ENCODE results near the gene MEX3B. TPM values are rescaled to one million over a fixed set of nuclear protein-coding genes. Genes with fewer than 3 reads are reported as not detected.

MEX3B gene
- total RNA-seq, 2 experiments from 2014 or later: 5.8 to 8.7 TPM

GRCh38 chr15:82058517-82059204 lies 12.8 kb upstream of the MEX3B start:
- H3K9me3 ChIP-seq (ENCODE audit: low read length): no peaks in the 10 kb centered on the region
- H4K20me1 ChIP-seq (ENCODE audit: insufficient read depth, low read length): no peaks in the 10 kb centered on the region
- peaks cover 4% of the 10 kb centered on the region for H3K4me1 ChIP-seq (ENCODE audit: insufficient read depth, low read length, poor library complexity, severe bottlenecking)
- DNase-seq (ENCODE audit: low spot score): no peak
- intact Hi-C loops (cut with micrococcal nuclease; ENCODE audit: unreplicated experiment): no loop called here
- H3K79me2 ChIP-seq (ENCODE audit: insufficient read depth, low read depth, low read length): no peaks in the 10 kb centered on the region
- no peak overlapping the region for H3K27ac ChIP-seq (ENCODE audit: low read depth, low read length, poor library complexity, severe bottlenecking)
- H3K36me3 ChIP-seq (ENCODE audit: insufficient read depth, low read length): no peaks in the 10 kb centered on the region
- H3K4me3 ChIP-seq (ENCODE audit: low read depth, low read length, poor library complexity, severe bottlenecking): no peak overlapping the region
- H3K4me2 ChIP-seq (ENCODE audit: low read length): no peak overlapping the region
- POLR2A ChIA-PET: no interaction called here
- BruUV-seq (replicated peaks): no TSS peak
- H2AFZ ChIP-seq (ENCODE audit: low read length): no peak overlapping the region
- no peaks in the 10 kb centered on the region for H3K9me2 ChIP-seq (ENCODE audit: insufficient read depth, low read length)
- CTCF ChIA-PET (ENCODE audit: unreplicated experiment): no interaction called here
- TF ChIP-seq EZH2phosphoT487 (IDR thresholded peaks at IDR 0.05; ENCODE audit: borderline replicate concordance, low read depth, low read length): no peak
- no peak for TF ChIP-seq CTCF (conservative IDR thresholded peaks at IDR 0.05; ENCODE audit: low read length)

- H3K79me2 ChIP-seq (ENCODE audit: insufficient read depth, low read depth, low read length): no peaks in the 10 kb centered on the region
- H3K4me1 ChIP-seq (ENCODE audit: insufficient read depth, low read length, poor library complexity, severe bottlenecking): peaks cover 4% of the 10 kb centered on the region
- CTCF ChIA-PET (ENCODE audit: unreplicated experiment): no interaction called here
- H3K4me3 ChIP-seq (ENCODE audit: low read depth, low read length, poor library complexity, severe bottlenecking): no peak overlapping the region
- BruUV-seq (replicated peaks): no TSS peak
- H3K36me3 ChIP-seq (ENCODE audit: insufficient read depth, low read length): no peaks in the 10 kb centered on the region
- H3K9me2 ChIP-seq (ENCODE audit: insufficient read depth, low read length): no peaks in the 10 kb centered on the region
- H3K9me3 ChIP-seq (ENCODE audit: low read length): no peaks in the 10 kb centered on the region
- no peak overlapping the region for H3K27ac ChIP-seq (ENCODE audit: low read depth, low read length, poor library complexity, severe bottlenecking)
- no peak overlapping the region for H3K4me2 ChIP-seq (ENCODE audit: low read length)
- no peak for DNase-seq (ENCODE audit: low spot score)
- intact Hi-C loops (cut with micrococcal nuclease; ENCODE audit: unreplicated experiment): no loop called here
- POLR2A ChIA-PET: no interaction called here
- no peaks in the 10 kb centered on the region for H4K20me1 ChIP-seq (ENCODE audit: insufficient read depth, low read length)
- TF ChIP-seq CTCF (conservative IDR thresholded peaks at IDR 0.05; ENCODE audit: low read length) (no peak), EZH2phosphoT487 (IDR thresholded peaks at IDR 0.05; ENCODE audit: borderline replicate concordance, low read depth, low read length) (no peak)
- no peak overlapping the region for H2AFZ ChIP-seq (ENCODE audit: low read length)
Measured at GRCh38 chr15:82058026-82058425, 12.2 kb upstream of the MEX3B start.

GRCh38 chr15:82056958-82057823 lies 11.4 kb upstream of the MEX3B start:
- Histone ChIP-seq H2AFZ (ENCODE audit: low read length) (no peak overlapping the region), H4K20me1 (ENCODE audit: insufficient read depth, low read length) (no peaks in the 10 kb centered on the region), H3K79me2 (ENCODE audit: insufficient read depth, low read depth, low read length) (no peaks in the 10 kb centered on the region), H3K9me3 (ENCODE audit: low read length) (no peaks in the 10 kb centered on the region), H3K36me3 (ENCODE audit: insufficient read depth, low read length) (no peaks in the 10 kb centered on the region), H3K9me2 (ENCODE audit: insufficient read depth, low read length) (no peaks in the 10 kb centered on the region), H3K4me1 (ENCODE audit: insufficient read depth, low read length, poor library complexity, severe bottlenecking) (peaks cover 4% of the 10 kb centered on the region), H3K4me3 (ENCODE audit: low read depth, low read length, poor library complexity, severe bottlenecking) (no peak overlapping the region), H3K27ac (ENCODE audit: low read depth, low read length, poor library complexity, severe bottlenecking) (no peak overlapping the region), H3K4me2 (ENCODE audit: low read length) (no peak overlapping the region)
- TF ChIP-seq CTCF (conservative IDR thresholded peaks at IDR 0.05; ENCODE audit: low read length): no peak
- no peak for TF ChIP-seq EZH2phosphoT487 (IDR thresholded peaks at IDR 0.05; ENCODE audit: borderline replicate concordance, low read depth, low read length)
- DNase-seq (ENCODE audit: low spot score): no peak
- BruUV-seq (replicated peaks): no TSS peak
- intact Hi-C loops (cut with micrococcal nuclease; ENCODE audit: unreplicated experiment): no loop called here
- ChIA-PET POLR2A (no interaction called here), CTCF (ENCODE audit: unreplicated experiment) (no interaction called here)
